HG03097 (cell line): ENCODE measurements around the gene SCARB1.

Source experiments
- ATAC-seq: cut with Tn5 transposase; IDR thresholded peaks from one replicate; pipeline ENCODE4 v1.9.1; 2021; ENCODE audit not compliant: unreplicated experiment, low FRiP score

Gene SCARB1

GRCh38 chr12:124764870-124765580 is 98.6 kb downstream of the SCARB1 start:
- no peak for ATAC-seq

- no peak for ATAC-seq
These were observed 99.2 kb downstream of the SCARB1 start for GRCh38 chr12:124764451-124764850.

- no peak for ATAC-seq
These were observed 100.1 kb downstream of the SCARB1 start for GRCh38 chr12:124763594-124763979.

DNA sequence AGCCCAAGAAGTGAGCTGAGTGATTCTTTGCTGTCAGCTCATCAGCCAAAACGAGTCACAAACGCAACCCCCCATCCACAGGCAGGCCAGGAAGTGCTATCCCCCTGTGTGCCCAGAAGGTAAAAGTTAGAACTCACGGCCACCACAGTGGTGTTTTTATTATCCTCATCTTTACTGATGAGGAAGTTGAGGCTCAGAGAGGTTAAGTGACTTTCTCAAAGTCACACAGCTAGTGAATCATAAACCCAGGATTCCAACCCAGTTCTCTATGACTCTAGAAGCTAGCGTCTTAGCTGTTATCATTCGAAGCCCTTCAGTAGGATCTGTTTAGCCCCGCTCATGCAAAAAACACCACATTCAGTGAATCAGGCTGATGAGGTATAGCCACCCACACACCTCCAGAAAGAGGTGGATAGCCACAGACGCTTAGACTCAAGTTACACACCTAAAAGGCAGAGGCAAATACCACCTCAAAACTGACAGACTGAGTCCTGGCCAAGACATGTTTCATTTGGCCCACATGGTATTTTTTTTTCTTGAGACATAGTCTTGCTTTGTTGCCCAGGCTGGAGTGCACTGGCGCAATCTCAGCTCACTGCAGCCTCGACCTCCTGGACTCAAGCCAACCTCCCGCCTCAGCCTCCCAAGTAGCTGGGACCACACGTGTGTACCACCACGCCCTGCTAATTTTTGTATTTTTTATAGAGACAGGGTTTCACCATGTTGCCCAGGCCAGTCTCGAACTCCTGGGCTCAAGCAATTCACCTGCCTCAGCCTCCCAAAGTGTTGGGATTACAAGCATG is 100.7 kb downstream of the SCARB1 start:
- no peak for ATAC-seq

- no peak for ATAC-seq
These were observed 101.3 kb downstream of the SCARB1 start for GRCh38 chr12:124762384-124762783.

GRCh38 chr12:124761871-124762270 is 101.8 kb downstream of the SCARB1 start:
- ATAC-seq, result no peak

DNA sequence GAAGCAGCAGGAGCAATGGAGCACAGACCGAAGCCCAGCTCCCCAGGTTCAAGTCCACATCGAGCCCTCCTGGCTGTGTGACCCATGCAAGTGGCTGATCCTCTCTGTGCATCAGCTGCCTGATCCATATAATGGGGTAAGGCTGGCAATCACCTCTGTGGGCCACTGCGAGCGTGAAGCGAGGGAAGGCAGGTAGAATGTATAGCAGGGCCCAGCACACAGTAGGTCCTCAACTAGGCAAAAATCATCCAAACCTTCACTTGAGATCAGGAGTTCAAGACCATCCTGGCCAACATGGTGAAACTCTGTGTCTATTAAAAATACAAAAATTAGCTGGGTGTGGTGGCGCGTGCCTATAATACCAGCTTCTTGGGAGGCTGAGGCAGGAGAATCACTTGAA is 102.6 kb downstream of the SCARB1 start:
- ATAC-seq, result no peak

DNA sequence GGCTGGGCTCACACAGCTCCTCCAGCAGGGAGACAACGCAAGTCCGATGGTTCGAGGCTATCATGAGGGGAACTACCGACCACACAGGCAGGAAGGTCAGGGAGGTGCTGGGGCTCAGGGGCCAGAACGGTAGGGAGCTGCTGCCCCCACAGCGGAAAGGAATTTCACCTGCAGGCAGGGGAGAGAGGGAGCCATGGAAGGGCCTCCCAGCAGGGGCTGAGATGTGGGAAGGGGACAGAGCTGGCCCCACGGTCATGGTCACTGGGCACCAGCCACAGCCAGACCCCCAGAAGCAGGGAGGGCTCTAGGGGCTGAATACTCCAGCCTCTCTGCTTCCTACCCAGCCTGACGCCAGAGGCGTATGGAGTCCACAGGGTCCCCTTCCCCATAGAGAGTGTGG is 103.1 kb downstream of the SCARB1 start:
- ATAC-seq, result no peak

DNA sequence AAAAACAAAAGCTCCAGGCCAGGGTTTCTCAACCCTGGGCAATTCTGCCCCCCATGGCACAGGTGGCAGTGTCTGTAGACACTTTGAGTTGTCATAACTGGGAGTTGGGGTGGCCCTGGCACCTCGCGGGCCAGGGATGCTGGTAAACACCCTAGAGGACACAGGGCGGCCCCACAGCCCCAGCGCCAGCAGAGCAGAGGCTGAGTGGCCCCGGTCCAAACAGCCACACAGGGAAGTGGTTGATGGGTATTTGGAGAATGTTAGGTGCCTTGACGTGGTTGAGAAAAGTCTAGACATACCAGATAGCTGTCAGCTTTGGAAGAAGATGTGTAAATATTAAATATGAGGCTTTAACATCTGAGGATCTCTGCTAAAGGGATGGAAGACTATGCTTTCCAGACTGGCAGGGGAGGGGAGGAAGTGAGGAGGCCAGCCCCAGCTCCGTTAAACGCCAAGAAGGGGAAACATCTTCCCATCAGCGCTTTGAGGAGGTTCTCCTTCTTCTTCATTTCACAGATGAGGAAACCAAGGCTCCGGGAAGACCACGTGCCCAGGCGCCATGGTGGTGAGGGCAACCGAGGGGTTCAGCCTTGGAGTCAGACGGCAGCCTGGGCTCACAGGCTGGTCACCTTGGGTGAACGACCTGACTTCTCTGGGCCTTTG is 103.7 kb downstream of the SCARB1 start:
- ATAC-seq, result no peak

DNA sequence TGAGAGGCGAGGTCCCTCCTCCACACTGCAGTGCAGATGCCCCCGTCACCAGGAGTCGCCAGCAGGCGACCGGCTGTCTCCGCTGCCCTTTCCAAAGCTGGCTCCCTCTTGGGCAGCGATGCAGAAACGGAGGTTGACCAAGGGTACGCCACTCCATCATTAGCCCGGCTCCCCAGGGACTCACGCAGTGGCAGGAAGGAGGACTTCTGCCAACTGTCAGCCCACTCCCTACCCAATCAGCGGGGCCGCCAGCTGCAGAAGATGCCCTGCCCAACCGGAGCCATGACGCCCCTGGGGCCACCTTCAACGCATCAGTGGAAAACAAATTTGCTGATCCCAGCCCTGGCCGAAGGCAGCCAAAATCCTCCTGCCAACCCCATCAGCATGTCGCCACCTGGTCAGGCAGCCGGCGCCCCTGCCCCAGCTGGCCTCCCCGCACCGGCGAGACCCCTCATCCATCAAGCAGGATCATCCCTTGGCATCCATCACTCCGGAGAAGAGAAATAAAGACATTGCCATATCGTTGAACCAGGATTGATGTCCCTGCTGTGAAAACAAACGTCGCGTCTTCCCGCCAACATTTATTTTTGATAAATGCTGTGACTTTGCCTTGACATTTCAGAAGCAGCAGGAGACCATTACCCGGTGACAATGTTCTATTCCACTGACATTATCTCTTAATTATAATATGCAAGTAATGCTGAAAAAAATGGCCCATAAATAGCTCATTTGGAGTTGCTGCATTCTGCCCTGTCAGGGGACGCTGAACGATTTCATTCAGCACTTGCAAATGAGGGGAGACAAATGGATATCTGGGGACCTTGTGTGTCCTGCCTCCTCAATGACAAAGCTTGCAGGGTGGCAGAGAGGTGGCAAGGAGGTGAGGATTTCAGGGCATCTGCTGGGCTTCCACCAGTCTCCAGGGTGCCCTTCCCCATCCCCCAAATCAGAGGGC is 105.1 kb downstream of the SCARB1 start:
- no peak for ATAC-seq

DNA sequence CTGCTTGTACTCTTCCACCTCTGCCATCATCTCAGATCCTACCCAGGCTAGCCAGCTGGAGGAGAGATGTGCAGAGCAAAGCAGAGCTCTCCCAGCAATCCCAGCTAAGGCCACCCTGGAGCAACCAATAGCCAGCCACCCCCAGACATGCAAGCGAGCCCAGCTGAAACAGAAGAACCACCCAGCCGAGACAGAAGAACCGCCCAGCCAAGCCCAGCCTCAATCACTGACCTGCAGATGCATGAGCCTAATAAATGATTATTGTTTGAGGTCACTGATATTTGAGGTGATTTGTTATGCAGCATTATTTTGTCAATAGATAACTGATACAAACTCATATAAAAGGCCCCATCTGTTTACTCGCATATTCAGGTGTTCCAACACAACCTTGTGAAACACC is 106.3 kb downstream of the SCARB1 start:
- no peak for ATAC-seq

DNA sequence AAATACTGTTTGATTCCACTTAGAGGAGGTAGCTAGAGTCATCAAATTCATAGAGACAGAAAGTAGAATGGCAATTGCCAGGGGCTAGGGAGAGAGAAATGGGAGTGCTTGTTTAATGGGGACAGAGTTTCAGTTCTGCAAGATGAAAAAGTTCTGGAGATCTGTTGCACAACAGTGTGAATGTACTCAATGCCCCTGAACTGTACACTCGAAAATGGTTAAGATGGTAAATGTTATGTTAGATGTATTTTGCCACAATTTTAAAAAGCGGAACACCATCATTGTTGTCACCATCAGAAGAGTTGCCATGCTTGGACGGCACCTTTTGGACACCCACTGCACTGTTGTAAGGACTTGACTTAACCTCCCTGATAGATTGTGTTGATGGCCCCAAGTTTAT is 106.9 kb downstream of the SCARB1 start:
- no peak for ATAC-seq

GRCh38 chr12:124756166-124756565 is 107.5 kb downstream of the SCARB1 start:
- no peak for ATAC-seq

GRCh38 chr12:124755801-124756148 is 107.9 kb downstream of the SCARB1 start:
- ATAC-seq, result no peak

DNA sequence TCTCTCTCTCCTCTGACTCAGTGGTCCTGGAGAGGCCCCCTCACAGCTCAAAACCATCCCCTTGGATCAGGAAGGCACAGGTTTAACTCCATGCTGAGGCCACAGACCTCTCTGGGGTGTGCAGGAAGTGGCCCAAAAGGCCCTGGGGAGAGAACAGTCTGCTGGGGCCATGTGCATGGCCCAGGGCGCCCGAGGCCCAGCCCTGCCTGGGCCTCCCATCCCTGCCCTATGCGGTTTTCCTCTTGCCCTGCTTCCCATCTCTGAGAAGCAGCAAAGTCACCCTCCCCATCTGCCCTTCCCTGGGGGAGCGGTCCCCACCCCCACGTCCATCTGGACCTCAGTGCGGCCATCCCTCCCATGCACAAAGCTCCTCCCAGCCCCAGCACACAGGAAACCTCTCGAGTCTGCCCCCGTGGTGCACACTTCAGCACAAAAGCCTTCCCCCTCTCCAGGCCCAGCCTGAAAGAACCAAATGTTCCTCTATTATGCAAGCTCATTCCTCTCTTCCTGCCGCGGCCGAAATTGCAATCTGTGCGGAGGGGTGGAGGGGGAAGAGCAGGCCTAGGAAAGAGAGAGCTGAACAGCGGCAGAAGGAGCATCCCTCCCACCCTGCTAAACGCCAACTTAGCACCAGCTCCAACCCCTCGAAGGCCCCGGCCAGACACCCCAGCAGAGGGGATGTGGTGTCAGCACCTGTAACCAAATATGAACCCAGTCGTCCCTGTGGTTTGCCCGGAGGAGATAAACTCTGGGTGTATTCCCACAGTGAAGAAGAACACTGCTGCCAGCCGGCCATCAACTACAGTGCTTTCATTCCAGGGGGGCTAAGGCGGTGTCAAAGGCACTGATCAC is 108.5 kb downstream of the SCARB1 start:
- peak; percentile 53 for ATAC-seq

DNA sequence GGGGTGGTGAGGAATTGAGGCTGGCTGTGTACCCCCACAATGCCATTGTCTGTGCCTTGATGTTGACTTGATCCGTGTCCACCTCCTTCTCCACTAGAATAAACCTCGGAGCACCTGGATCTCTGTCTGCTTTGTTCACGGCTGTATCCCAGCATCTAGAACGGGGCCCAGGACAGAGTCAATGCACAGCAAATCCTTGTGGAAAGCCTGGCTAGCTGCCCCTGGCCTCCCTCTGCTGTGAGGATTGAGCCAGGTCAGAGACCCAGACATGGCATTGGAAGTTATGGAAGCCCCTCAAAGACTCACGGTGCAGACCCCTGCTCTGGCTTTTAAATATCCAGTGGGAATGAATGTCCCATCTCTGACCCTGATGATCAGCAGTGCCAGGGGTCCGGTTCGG is 109.2 kb downstream of the SCARB1 start:
- no peak for ATAC-seq

GRCh38 chr12:124753993-124754392 is 109.7 kb downstream of the SCARB1 start:
- ATAC-seq, result no peak

- no peak for ATAC-seq
These were observed 110.5 kb downstream of the SCARB1 start for GRCh38 chr12:124753228-124753591.

DNA sequence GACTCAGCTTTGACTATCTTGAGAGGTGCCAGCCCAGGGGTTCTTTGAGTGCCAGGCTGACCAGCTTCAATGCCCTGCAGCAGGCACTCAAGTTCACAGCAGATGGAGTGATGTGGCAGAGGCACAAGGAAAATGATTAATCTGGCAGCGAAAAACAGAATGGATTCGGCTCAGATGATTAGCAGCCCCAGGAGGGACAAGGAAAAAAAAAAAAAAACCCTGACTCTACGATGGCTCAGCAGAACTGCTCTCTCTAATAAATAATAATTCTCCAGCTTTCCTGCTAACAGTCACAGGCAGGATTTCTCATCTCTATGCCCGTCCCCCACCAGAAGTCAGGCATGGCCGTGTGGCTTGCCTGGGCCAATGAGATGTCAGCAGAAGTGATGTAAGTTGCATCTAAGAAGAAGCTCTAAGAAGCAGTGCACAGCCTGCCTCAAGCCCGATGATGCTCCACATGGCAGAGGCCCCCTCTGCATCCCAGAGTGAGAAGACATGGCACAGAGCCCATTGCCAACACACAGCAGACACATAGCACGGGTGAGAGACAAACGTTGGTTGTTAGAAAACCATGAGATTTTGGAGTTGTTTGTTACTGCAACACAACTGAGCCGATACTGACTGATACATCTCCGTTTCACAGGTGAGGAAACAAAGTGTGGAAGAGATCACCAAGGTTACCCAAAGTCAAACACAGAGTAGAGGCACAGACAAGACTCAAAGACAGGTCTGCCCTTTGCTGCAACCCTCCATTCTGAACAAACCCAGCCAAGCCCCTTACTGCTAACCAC is 111.0 kb downstream of the SCARB1 start:
- ATAC-seq, result no peak
